Endothelial cell of umbilical vein (primary cell): ENCODE results near the gene GIMAP2.

ENCODE experiments used
- EZH2 ChIP-seq: IDR thresholded peaks from 2 replicates; pipeline ENCODE4 v1.6.1; 2012; ENCODE audit warnings: borderline replicate concordance, low read depth, mild to moderate bottlenecking, moderate library complexity, low read length, inconsistent platforms; ENCODE audit not compliant: severe bottlenecking
- MYC ChIP-seq: IDR thresholded peaks from one replicate; pipeline ENCODE4 v1.6.1; 2011; ENCODE audit warnings: mild to moderate bottlenecking, low read depth, low read length
- POLR2A ChIP-seq: IDR thresholded peaks from 2 replicates; pipeline ENCODE4 v1.6.1; 2012; ENCODE audit warnings: low read depth, mild to moderate bottlenecking, control low read depth, low read length
- POLR2AphosphoS5 ChIP-seq: IDR thresholded peaks from 2 replicates; pipeline ENCODE4 v1.6.1; 2012; ENCODE audit warnings: low read depth, mild to moderate bottlenecking, control low read depth, low read length, moderate library complexity; ENCODE audit not compliant: insufficient read depth
- TF ChIP-seq, protein P1 (sequence below), 2 donors: IDR thresholded peaks; 1 replicate in 1 of 2; 2 replicates in 1 of 2; pipeline ENCODE4 v1.5.1; 2011; ENCODE audit warnings: low read length in 2 of 2, mild to moderate bottlenecking in 2 of 2, moderate library complexity in 2 of 2, control low read depth in 1 of 2, inconsistent platforms in 1 of 2, low read depth in 1 of 2; ENCODE audit not compliant: insufficient read depth in 1 of 2; ENCODE audit errors: extremely low read depth in 1 of 2

DNA sequence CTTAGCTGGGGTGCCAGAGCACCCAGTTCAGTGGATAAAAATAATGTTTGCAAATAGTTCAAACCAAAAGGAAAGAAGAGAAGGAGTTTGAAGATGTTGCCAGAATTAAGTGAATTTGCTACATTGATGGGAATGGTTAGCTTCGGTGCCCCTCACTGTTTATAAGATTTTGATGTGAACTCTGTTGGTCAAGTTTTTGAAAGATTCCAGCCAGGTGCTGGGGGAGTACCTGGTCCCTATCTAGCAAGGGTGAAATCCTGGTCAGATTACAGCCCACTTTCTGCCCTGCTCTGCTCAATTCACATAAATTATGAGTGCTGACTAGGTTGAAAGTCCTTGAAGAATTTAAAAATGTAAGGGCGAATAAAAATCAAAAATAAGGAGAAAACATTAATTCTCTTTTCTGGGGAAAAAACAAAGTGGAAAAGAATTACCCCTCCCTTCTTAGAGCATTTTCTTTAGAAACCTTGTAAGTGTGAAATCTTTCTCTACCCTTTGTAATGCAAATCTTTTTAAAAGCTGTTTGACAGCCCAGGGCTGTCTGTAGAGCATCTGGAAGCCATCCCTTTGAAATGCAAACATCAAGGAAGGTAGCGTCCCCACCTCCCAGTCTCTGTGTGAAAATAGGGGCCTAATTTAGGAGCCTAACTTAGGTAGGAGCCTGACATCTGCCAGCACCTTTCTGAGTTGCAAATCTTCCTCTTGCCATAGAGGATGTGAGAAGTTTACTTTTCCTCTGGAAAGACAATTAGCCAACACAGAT, 50.3 kb downstream of the GIMAP2 start:
- TF ChIP-seq POLR2AphosphoS5 (no peak), EZH2 (no peak), POLR2A (no peak), MYC (no peak)
- TF ChIP-seq, protein P1, sequence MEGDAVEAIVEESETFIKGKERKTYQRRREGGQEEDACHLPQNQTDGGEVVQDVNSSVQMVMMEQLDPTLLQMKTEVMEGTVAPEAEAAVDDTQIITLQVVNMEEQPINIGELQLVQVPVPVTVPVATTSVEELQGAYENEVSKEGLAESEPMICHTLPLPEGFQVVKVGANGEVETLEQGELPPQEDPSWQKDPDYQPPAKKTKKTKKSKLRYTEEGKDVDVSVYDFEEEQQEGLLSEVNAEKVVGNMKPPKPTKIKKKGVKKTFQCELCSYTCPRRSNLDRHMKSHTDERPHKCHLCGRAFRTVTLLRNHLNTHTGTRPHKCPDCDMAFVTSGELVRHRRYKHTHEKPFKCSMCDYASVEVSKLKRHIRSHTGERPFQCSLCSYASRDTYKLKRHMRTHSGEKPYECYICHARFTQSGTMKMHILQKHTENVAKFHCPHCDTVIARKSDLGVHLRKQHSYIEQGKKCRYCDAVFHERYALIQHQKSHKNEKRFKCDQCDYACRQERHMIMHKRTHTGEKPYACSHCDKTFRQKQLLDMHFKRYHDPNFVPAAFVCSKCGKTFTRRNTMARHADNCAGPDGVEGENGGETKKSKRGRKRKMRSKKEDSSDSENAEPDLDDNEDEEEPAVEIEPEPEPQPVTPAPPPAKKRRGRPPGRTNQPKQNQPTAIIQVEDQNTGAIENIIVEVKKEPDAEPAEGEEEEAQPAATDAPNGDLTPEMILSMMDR (IDR thresholded peaks at IDR 0.05; ENCODE audit: extremely low read depth in 1 of 2, insufficient read depth in 1 of 2, low read depth in 1 of 2, low read length in 2 of 2): no peak
